ENCODE results near the gene FCN1. TPM values are rescaled to one million over a fixed set of nuclear protein-coding genes. Genes with fewer than 3 reads are reported as not detected.

The FCN1 gene
- total RNA-seq, 1 donor from 2014 or later: 2.9 TPM

DNA sequence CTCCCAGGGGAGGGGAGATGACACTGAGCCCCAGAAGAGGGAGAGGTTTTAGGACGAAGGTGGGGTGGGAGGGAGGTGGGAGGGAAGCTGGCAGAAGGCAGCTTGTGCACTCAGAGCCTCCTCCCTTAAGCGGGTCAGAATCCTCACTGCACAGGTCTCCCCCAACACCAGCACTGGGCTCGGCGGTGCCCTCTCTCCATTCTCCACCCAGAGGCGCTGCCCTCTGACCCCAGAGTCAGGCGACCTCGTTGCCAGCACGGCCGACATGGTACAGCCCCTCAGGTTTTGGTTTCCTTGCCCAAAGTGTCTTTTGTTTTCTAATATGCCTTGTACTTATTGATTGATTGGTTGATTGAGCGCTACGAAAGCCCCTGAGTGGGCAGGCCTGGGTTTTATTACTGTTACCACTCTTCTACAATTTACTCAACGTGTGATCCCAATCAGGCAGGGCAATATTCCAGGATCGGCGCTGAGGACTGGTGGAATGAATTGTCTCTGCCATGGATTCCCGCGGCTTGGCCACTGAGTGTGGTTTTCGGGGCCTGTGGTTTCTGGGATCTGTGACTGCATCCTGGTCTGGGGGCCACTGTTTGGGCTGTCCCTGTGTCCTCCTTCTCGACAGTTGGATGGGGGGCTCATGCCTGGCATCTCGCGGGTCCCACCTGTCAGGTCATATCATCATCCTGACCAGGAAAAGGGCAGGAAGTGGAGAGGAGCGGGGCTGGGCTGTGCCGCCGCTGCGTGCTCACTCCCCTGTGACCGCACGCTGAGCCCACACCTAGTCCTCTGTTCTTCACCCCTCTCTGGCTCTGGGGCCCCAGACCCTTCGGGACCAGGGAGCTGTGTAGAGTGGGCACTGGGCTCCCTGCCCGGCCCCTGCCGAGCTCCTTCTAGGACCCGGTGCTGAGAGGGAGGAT lies 46.7 kb downstream of the FCN1 start:
- peaks cover 9% of the 10 kb centered on the region for H3K27me3 ChIP-seq (ENCODE audit: low read depth)
- peak overlapping the region; percentile 30 for H3K27ac ChIP-seq (replicated peaks)
- intact Hi-C loops (cut with micrococcal nuclease): no loop called here
- H3K4me1 ChIP-seq: peaks cover 17% of the 10 kb centered on the region
- peaks cover 9% of the 10 kb centered on the region for H3K9me3 ChIP-seq (replicated peaks)
- no peak for DNase-seq
- H3K4me3 ChIP-seq: no peak overlapping the region
- H3K36me3 ChIP-seq: no peaks in the 10 kb centered on the region
- TF ChIP-seq, protein P1, sequence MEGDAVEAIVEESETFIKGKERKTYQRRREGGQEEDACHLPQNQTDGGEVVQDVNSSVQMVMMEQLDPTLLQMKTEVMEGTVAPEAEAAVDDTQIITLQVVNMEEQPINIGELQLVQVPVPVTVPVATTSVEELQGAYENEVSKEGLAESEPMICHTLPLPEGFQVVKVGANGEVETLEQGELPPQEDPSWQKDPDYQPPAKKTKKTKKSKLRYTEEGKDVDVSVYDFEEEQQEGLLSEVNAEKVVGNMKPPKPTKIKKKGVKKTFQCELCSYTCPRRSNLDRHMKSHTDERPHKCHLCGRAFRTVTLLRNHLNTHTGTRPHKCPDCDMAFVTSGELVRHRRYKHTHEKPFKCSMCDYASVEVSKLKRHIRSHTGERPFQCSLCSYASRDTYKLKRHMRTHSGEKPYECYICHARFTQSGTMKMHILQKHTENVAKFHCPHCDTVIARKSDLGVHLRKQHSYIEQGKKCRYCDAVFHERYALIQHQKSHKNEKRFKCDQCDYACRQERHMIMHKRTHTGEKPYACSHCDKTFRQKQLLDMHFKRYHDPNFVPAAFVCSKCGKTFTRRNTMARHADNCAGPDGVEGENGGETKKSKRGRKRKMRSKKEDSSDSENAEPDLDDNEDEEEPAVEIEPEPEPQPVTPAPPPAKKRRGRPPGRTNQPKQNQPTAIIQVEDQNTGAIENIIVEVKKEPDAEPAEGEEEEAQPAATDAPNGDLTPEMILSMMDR (IDR thresholded peaks at IDR 0.05; ENCODE audit: borderline replicate concordance): no peak

DNA sequence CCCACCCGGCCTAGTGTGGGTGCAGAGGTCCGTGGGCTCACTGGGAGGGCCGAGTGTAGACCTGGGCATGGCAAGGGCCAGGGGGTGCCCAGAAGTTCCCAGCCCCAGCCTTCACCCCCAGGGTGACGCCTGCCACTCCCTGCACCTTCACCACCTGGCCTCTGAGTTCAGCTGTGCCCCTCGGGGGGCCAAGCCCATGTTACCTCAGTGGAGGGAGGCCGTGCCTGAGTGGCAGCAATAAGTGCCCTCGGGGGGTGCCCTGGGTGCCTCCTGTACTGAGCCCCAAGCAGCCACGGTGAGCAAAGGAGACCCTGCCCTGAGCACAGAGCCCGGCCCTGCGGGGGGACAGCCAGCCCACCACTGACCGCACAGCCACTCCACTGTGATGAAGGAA lies 47.4 kb downstream of the FCN1 start:
- Histone ChIP-seq H3K9me3 (replicated peaks) (peaks cover 9% of the 10 kb centered on the region), H3K27ac (replicated peaks) (no peak overlapping the region), H3K27me3 (ENCODE audit: low read depth) (peaks cover 9% of the 10 kb centered on the region), H3K36me3 (no peaks in the 10 kb centered on the region), H3K4me3 (no peak overlapping the region), H3K4me1 (peaks cover 17% of the 10 kb centered on the region)
- no peak for DNase-seq
- intact Hi-C loops (cut with micrococcal nuclease): no loop called here
- TF ChIP-seq, protein P1 (IDR thresholded peaks at IDR 0.05; ENCODE audit: borderline replicate concordance): no peak

DNA sequence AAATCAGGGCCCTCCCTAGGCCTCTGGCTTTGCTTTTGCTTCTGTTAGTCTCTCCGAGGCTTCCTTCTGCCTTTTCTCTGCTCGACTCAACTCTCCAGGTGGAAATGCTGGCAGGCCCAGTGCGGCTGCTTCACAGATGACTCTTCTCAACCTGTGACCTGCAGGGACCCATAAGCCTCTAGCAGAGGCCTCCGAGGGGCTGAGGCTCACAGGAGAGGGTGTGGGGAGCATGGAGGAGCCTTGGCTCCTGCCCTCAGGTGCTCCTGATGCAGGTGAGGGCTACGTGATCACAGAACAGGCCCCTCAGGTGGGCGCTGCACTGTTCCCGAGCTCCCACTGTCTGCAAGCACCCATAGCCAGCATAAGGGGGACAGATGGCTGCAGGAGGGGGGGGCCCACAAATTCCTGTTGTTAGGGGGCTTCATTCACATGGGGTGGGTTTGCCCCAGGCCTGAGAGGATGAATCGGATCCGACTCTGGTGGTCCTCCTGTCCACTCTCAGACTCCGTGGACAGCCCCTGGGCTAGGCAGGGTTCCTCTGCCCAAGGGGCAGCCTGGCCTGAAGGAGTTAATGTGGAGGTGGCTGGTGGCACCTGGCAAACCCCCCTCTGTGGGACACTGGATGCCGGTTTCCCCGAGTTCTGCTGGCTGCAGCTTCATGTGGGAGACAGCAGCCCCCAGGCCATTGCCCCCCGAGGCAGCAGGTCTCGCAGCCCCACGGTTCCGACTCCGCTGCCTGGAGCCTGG lies 48.0 kb downstream of the FCN1 start:
- TF ChIP-seq, protein P1 (IDR thresholded peaks at IDR 0.05; ENCODE audit: borderline replicate concordance): no peak
- no peak for DNase-seq
- no peaks in the 10 kb centered on the region for H3K36me3 ChIP-seq
- no peak overlapping the region for H3K4me3 ChIP-seq
- H3K27ac ChIP-seq (replicated peaks): no peak overlapping the region
- peaks cover 9% of the 10 kb centered on the region for H3K9me3 ChIP-seq (replicated peaks)
- intact Hi-C loops (cut with micrococcal nuclease): no loop called here
- peaks cover 9% of the 10 kb centered on the region for H3K27me3 ChIP-seq (ENCODE audit: low read depth)
- peaks cover 18% of the 10 kb centered on the region for H3K4me1 ChIP-seq

DNA sequence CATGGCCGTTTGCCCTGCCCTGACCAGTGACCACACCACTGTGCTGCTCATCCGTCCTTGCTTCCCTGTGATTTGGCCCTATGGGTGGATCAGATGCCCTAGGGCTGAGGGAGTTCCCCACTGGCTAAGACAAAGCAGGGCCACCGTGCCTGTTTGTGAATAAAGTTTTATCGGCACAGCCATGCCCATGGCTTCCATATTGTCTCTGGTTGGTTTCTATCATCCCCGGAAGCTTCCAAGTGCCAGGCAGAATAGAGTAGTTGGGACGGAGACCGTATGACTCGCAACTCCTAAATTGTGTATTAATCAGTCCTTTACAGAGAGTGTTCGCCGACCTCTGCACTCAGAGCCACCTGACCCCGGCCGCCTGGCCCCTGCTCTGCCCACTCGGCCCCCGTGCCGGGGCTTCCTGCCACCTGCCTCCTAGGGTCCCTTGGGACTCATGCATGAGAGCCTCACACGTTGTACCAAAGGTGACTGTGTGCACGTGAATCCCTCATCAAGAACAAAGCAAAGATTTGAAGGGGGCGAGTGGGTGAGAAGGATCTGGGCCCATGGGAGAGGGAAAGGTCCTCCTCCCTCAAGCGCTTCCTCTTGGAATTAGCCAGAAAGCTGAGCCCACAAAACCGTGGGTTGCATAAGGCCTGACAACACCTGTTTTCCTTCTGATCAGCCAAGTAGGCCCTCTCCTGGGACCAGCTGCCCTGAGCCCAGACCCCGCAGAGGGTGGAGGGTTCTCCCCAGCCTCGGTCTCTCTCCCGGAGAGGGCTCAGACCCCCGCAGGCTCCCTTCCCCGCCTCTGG lies 48.8 kb downstream of the FCN1 start:
- H3K27me3 ChIP-seq (ENCODE audit: low read depth): peaks cover 9% of the 10 kb centered on the region
- H3K9me3 ChIP-seq (replicated peaks): peaks cover 2% of the 10 kb centered on the region
- peaks cover 26% of the 10 kb centered on the region for H3K4me1 ChIP-seq
- no peak overlapping the region for H3K4me3 ChIP-seq
- no peaks in the 10 kb centered on the region for H3K36me3 ChIP-seq
- TF ChIP-seq, protein P1 (IDR thresholded peaks at IDR 0.05; ENCODE audit: borderline replicate concordance): no peak
- intact Hi-C loops (cut with micrococcal nuclease): no loop called here
- DNase-seq: no peak
- no peak overlapping the region for H3K27ac ChIP-seq (replicated peaks)

Data from left ventricle myocardium inferior (tissue), 1 donor.